IgD-negative memory B cell (primary cell): ENCODE results near the gene IL13. TPM values are rescaled to one million over a fixed set of nuclear protein-coding genes. Genes with fewer than 3 reads are reported as not detected.
"Not testable (repeated sequence)": the region's sequence is repeated elsewhere in the genome, so short reads cannot be mapped to it uniquely, and the experiment has no call there.

ENCODE experiments used
- H3K27ac Mint-ChIP-seq, 3 donors: one replicate each; pipeline ENCODE4 v1.8.0; 2020 to 2022; ENCODE audit warnings: mild to moderate bottlenecking in 3 of 3, mixed read lengths in 3 of 3, moderate library complexity in 1 of 3
- H3K27me3 Mint-ChIP-seq: one replicate; pipeline ENCODE4 v1.8.0; 2021; ENCODE audit warnings: mixed read lengths
- H3K36me3 Mint-ChIP-seq: one replicate; pipeline ENCODE4 v1.8.0; 2020; ENCODE audit warnings: mild to moderate bottlenecking, mixed read lengths
- H3K4me1 Mint-ChIP-seq, 3 donors: one replicate each; pipeline ENCODE4 v1.8.0; 2020 to 2022; ENCODE audit warnings: mixed read lengths in 3 of 3, mild to moderate bottlenecking in 1 of 3
- H3K4me3 Mint-ChIP-seq, 4 donors: one replicate each; pipeline ENCODE4 v1.8.0; 2020 to 2022; ENCODE audit warnings: mild to moderate bottlenecking in 4 of 4, mixed read lengths in 4 of 4, moderate library complexity in 3 of 4
- H3K9me3 Mint-ChIP-seq, 3 donors: one replicate each; pipeline ENCODE4 v1.8.0; 2020 to 2021; ENCODE audit warnings: mixed read lengths in 3 of 3, mild to moderate bottlenecking in 1 of 3
- polyA plus RNA-seq: library from polyadenylated mRNA; unstranded; fragments of 300-500 nt; fragmentation: Illumina TruSeq; gene quantifications from one replicate; pipeline ENCODE4 v1.2.3, GENCODE V29; 2021

IL13 gene
- polyA plus RNA-seq, 1 donor from 2014 or later: not detected

DNA sequence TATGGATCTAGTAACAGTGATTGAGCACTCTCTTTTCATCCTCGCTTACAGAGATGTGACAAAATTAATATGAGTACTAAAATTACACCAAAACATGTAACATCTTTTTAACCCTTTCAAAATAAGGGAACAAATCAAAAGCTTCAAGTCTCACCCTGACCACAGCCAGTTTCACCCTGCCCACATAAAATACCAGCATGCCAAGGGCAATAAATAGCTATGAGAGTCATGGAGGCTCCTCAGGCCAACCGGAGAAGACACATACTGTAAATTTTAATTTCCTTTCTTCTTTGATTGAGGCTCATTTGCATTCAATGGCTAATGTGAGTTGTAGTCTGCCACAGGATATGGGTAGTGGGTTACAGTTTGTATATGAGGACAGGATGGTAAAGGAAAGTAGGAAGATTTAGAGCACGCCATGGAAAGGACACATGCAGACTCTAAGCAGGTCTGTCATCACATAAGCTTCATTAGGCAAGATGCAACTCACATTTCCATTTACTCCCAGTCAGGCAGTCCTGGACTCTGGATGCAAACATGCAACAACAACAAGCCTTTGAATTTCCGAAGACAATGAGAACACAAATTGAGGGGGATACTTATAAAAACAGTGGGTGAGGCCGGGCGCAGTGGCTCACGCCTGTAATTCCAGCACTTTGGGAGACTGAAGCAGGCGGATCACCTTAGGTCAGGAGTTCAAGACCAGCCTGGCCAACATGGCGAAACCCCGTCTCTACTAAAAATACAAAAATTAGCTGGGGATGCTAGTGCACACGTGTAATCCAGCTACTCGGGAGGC is 27.1 kb downstream of the IL13 start:
- H3K27me3 Mint-ChIP-seq: no peaks in the 10 kb centered on the region

DNA sequence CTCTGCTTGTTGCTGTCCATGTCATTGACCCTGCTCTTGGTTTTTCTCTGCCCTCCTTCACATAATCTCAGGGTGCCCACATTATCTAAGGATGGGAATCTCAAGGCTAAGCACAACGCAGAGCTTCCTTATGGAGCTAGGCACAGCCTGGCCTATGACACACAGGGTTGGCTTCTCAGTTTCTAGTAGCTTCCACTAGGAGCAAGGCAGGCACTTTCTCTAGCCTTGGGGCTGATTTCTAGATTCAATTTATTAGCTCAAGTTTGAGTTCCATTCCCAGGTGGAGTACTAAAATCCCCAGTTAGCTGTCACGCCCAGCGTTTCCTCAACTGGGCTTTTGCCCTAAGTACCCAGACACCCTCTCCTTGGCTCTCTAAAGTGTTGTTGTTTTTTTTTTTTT is 28.2 kb downstream of the IL13 start:
- Mint-ChIP-seq H3K4me3 (no peak overlapping the region), H3K4me1 (peaks cover 4 to 14% (median 13%) of the 10 kb centered on the region in 3 donors), H3K27ac (no peak overlapping the region), H3K27me3 (no peaks in the 10 kb centered on the region), H3K9me3 (no peaks in the 10 kb centered on the region), H3K36me3 (peaks cover 4% of the 10 kb centered on the region)

More for the DNA sequence above, 27.1 kb downstream of the IL13 start:
- Mint-ChIP-seq H3K4me1 (peaks cover 4 to 17% (median 13%) of the 10 kb centered on the region in 3 donors), H3K9me3 (no peaks in the 10 kb centered on the region), H3K27ac (no peak overlapping the region), H3K4me3 (no peak overlapping the region), H3K36me3 (peaks cover 4% of the 10 kb centered on the region)

DNA sequence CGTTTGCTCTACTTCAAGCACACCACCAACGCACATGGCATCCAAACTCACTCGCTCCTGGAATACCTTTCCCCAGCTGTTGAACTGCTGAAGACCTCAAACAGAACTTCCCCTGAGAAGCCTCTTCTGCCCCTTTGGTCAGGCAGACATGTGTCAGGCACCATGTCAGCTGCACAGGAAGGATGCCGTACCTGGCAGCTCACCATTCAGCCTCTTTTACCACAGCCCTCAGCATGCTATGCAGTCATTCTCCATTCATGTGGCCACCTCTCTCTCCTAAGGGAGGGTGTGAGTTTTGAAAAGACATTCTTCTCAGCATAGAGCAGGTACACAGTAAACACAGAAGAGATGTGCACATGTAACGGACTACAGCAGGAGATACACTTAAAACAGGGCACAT is 30.0 kb downstream of the IL13 start:
- H3K27me3 Mint-ChIP-seq: no peaks in the 10 kb centered on the region
- no peak overlapping the region for H3K27ac Mint-ChIP-seq
- no peaks in the 10 kb centered on the region for H3K9me3 Mint-ChIP-seq
- H3K36me3 Mint-ChIP-seq: peaks cover 10% of the 10 kb centered on the region
- no peak overlapping the region for H3K4me3 Mint-ChIP-seq
- H3K4me1 Mint-ChIP-seq: peaks cover 0 to 10% (median 9%) of the 10 kb centered on the region in 3 donors

DNA sequence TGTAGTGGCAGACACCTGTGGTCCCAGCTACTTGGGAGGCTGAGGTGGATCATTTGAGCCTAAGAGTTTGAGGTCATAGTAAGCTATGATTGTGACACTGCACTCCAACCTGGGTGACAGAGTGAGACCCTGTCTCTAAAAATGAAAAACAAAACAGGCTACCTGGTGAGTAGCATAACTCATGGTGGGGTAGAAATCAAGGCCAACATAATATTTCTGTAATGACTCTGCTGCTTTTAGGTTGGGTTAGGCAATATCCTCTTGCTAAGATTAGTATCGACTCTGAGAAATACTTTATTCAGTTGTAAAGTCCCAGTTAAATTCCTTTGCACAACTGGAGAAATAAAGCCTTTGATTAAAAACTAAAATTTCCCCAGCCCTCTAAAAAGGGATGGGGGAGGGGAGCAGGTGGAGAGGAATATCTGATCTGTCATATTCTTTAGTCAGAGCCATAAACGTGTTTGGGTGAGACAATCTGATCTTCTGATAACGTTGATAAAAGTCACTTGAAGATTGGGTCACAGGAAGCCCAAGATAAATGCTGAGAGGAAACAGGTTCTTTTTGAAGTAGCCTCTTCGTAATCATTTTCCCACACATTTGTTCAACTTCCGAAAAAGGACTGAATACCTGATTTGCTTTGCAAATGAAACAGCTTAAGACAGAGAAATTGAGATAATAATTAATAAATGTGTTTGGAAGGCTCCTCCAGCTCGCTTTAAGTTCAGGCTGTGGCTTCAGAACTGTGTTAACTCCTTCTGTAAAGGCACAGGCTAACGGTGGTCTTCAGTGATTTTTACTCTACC is 30.8 kb downstream of the IL13 start:
- no peaks in the 10 kb centered on the region for H3K9me3 Mint-ChIP-seq
- no peak overlapping the region for H3K27ac Mint-ChIP-seq
- H3K27me3 Mint-ChIP-seq: no peaks in the 10 kb centered on the region

DNA sequence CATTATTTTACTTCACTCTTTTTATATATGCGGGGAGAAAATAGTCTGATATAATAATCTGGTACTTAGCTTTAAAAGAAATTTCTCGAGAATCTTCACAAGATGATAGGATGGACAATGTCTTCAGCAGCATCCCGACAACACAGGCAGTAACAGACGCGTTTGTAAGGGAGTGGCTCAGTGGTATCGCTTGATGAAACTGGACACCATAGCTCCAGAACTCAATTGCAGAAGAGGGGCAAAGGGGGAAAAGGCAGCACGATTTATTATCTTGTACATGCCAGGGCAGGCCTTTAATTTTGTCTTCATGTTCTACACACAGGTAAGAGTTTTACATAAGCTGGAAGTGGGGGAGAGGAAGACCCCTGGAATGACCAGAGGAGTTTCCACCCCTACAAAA is 31.5 kb downstream of the IL13 start:
- Mint-ChIP-seq H3K36me3 (peaks cover 11% of the 10 kb centered on the region), H3K4me3 (peak overlapping the region in 1 of 4 donors; percentile 55), H3K4me1 (peaks cover 0 to 10% (median 9%) of the 10 kb centered on the region in 3 donors), H3K27me3 (no peaks in the 10 kb centered on the region), H3K27ac (peak overlapping the region in 1 of 3 donors; percentile 0), H3K9me3 (no peaks in the 10 kb centered on the region)

More for the DNA sequence above, 30.8 kb downstream of the IL13 start:
- Mint-ChIP-seq H3K36me3 (peaks cover 10% of the 10 kb centered on the region), H3K4me3 (peak overlapping the region in 1 of 4 donors; percentile 63), H3K4me1 (peaks cover 0 to 10% (median 9%) of the 10 kb centered on the region in 3 donors)

DNA sequence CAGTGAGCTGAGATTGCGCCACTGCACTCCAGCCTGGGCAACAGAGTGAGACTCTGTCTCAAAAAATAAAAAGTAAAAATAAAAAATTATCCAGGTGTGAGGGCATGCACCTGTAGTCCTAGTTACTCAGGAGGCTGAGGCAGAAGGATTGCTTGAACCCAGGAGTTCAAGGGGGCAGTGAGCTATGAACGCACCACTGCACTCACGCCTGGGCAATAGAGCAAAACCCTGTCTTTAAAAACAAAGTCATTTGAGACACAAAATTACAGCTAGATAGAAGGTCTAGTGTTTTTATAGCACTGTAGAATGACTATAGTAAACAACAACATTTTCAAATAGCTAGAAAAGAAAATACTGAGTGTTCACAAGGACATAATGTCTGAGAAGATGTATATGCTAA is 32.2 kb downstream of the IL13 start:
- no peaks in the 10 kb centered on the region for H3K27me3 Mint-ChIP-seq
- H3K27ac Mint-ChIP-seq: no peak overlapping the region
- H3K4me3 Mint-ChIP-seq: no peak overlapping the region
- H3K36me3 Mint-ChIP-seq: peaks cover 13% of the 10 kb centered on the region
- peaks cover 0 to 10% (median 9%) of the 10 kb centered on the region in 3 donors for H3K4me1 Mint-ChIP-seq
- no peaks in the 10 kb centered on the region for H3K9me3 Mint-ChIP-seq

DNA sequence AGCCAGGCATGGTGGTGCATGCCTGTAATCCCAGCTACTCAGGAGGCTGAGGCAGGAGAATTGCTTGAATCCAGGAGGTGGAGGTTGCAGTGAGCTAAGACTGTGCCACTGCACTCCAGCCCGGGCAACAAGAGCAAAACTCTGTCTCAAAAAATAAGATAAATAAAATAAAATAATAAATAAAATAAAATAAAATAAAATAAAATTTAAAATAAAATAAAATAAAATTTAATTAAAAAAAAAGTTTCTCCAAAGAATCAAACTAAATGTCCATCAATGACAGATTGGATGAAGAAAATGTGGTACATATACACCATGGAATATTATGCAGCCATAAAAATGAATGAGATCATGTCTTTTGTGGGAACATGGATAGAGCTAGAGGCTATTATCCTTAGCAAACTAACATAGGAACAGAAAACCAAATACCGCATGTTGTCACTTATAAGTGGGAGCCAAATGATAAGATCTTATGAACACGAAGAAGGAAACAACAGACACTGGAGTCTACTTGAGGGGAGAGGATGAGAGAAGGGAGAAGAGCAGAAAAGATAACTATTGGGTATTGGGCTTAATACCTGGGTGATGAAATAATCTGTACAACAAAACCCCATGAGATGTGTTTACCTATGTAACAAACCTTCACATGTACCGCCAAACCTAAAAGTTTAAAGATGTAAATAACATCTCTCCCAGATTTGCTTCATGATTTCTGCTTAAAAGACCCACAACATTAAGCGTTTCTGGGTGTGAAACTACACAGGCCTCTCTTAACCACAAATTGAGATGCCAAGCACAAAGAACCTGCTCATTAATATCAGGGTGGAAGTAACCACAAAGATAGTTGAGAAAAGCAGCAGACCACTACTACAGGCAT is 34.0 kb downstream of the IL13 start:
- not testable (repeated sequence) for H3K9me3 Mint-ChIP-seq, H3K27ac Mint-ChIP-seq, H3K4me3 Mint-ChIP-seq, H3K27me3 Mint-ChIP-seq
- peaks cover 12% of the 10 kb centered on the region for H3K36me3 Mint-ChIP-seq
- H3K4me1 Mint-ChIP-seq: peaks cover 0 to 10% (median 9%) of the 10 kb centered on the region in 3 donors

DNA sequence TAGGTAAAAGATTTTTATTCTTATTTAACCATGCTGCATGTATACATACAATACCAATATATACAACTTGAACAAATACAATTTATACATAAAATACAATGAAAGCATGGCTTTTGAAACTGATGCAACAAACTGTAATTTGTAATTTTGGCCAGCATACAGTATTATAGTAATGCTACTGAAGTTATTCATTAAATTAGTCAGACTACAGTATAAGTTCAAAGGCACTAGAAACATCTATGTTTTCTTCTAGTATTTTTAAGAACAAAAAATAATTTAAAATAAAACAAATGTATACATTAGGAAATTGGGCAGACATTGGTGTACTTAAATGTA is 34.6 kb downstream of the IL13 start:
- no peaks in the 10 kb centered on the region for H3K27me3 Mint-ChIP-seq
- H3K9me3 Mint-ChIP-seq: no peaks in the 10 kb centered on the region

DNA sequence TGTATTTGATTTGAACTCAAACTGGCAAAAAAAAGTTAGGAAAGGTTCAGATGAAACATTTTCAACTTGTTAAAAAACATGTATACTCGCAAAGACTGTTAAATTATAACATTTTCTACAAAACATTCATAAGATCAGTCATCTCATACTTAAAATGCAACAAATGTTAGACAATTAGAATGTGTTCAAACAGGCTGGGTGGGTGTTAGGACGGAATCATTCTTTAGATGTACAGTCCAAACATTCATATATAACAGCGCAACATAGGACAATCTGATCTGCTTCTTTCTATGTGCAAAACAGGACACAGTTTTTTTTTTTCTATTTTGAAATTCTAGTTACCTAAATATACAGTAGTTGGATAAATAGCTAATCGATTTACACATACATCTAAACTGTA is 38.0 kb downstream of the IL13 start:
- H3K27me3 Mint-ChIP-seq: no peaks in the 10 kb centered on the region
- no peak overlapping the region for H3K27ac Mint-ChIP-seq
- H3K36me3 Mint-ChIP-seq: peaks cover 10% of the 10 kb centered on the region
- H3K4me3 Mint-ChIP-seq: no peak overlapping the region
- no peaks in the 10 kb centered on the region for H3K9me3 Mint-ChIP-seq
- H3K4me1 Mint-ChIP-seq: no peaks in the 10 kb centered on the region

More for the DNA sequence above, 34.6 kb downstream of the IL13 start:
- Mint-ChIP-seq H3K27ac (no peak overlapping the region), H3K4me3 (no peak overlapping the region), H3K4me1 (peaks cover 0 to 10% (median 9%) of the 10 kb centered on the region in 3 donors), H3K36me3 (peaks cover 12% of the 10 kb centered on the region)

DNA sequence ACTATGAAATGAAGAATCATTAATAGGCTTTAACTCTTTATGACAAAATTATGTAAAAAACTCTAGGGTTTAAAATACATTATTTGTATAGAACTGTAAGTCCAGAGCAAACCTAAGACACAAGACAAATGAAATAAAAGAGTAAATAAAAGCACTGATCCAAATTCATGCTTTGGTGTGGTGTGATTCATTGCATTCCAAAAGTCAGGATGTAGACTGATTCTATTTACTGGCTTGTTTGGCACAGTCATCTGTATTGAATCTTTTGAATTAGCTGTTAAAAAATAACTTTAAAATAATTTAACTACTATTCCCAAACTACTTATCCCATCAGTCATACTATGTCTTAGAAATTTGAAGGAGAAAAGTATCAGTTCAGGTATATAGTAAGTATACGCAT is 46.9 kb downstream of the IL13 start:
- Mint-ChIP-seq H3K27ac (no peak overlapping the region), H3K36me3 (peaks cover 8% of the 10 kb centered on the region), H3K27me3 (no peaks in the 10 kb centered on the region), H3K9me3 (no peaks in the 10 kb centered on the region), H3K4me3 (no peak overlapping the region), H3K4me1 (no peaks in the 10 kb centered on the region)

DNA sequence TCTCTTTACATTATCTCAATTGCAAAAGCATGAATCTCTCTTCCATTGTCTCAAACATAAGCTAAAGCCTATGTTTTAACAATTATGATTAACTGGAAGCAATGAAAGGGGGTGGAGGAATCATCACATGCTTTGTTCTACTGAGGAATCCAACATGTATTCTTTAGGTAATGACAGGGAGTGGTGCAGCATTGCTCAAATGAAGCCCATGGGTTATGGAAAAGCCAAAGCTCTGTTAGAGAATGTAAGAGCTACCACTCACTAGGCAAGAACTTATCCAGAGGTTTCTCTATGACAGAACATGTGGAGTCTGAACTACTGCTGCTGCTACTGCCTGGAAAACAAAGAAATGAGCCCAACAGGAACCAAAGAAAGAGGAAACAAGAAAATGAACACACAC is 50.7 kb downstream of the IL13 start:
- H3K4me1 Mint-ChIP-seq: no peaks in the 10 kb centered on the region
- peaks cover 6% of the 10 kb centered on the region for H3K36me3 Mint-ChIP-seq
- H3K9me3 Mint-ChIP-seq: no peaks in the 10 kb centered on the region
- H3K27ac Mint-ChIP-seq: no peak overlapping the region
- H3K4me3 Mint-ChIP-seq: no peak overlapping the region
- H3K27me3 Mint-ChIP-seq: no peaks in the 10 kb centered on the region

Other genes starting within 250 kb of the IL13 start
- gene IRF1, start 167.4 kb upstream of the IL13 start, polyA plus RNA-seq: 207 TPM
- not detected for gene IL5, start 114.7 kb upstream of the IL13 start, polyA plus RNA-seq
- gene RAD50, start 101.2 kb upstream of the IL13 start, polyA plus RNA-seq: 33.4 TPM
- not detected for gene IL4, start 15.8 kb downstream of the IL13 start, polyA plus RNA-seq
- 11.1 TPM for gene KIF3A, start 79.4 kb downstream of the IL13 start, polyA plus RNA-seq
- 0.51 TPM for gene CCNI2, start 89.3 kb downstream of the IL13 start, polyA plus RNA-seq
- 1.1 TPM for gene SEPTIN8, start 119.1 kb downstream of the IL13 start, polyA plus RNA-seq
- not detected for gene SOWAHA, start 155.1 kb downstream of the IL13 start, polyA plus RNA-seq
- gene SHROOM1, start 172.5 kb downstream of the IL13 start, polyA plus RNA-seq: 0.70 TPM
- not detected for gene GDF9, start 208.3 kb downstream of the IL13 start, polyA plus RNA-seq
- gene UQCRQ, start 208.5 kb downstream of the IL13 start, polyA plus RNA-seq: 552 TPM
- gene LEAP2, start 215.5 kb downstream of the IL13 start, polyA plus RNA-seq: 1.4 TPM